Activated T-cell treated with anti-CD3 and anti-CD28 coated beads, Interleukin-2, amount 50 U/mL, for 72 hours (primary cell): Measurements from ENCODE around the gene RPL27A. TPM values are rescaled to one million over a fixed set of nuclear protein-coding genes. Genes with fewer than 3 reads are reported as not detected.

Source experiments
- ATAC-seq, 2 donors: fragments of 150-1000 bp; cut with Tn5 transposase; replicated peaks in 1 of 2; 2 replicates each; pipeline ENCODE4 v1.10.0; 2021; ENCODE audit warnings: moderate library complexity in 2 of 2, mild to moderate bottlenecking in 1 of 2
- DNase-seq, 2 donors: peaks; one replicate each; pipeline ENCODE4 v3.0.0; 2021 to 2022; ENCODE audit warnings: mixed read lengths in 1 of 2
- H3K27ac Mint-ChIP-seq: one replicate; pipeline ENCODE4 v1.8.0; 2022; ENCODE audit warnings: mild to moderate bottlenecking, moderate library complexity, mixed read lengths
- H3K27me3 Mint-ChIP-seq: one replicate; pipeline ENCODE4 v1.8.0; 2022; ENCODE audit warnings: low read depth, mixed read lengths
- H3K36me3 Mint-ChIP-seq, 2 donors: one replicate each; pipeline ENCODE4 v1.8.0; 2022; ENCODE audit warnings: mixed read lengths in 2 of 2, mild to moderate bottlenecking in 1 of 2; ENCODE audit not compliant: insufficient read depth in 2 of 2
- H3K4me1 Mint-ChIP-seq: one replicate; pipeline ENCODE4 v1.8.0; 2022; ENCODE audit warnings: low read depth, mixed read lengths
- H3K4me3 Mint-ChIP-seq, 2 donors: one replicate each; pipeline ENCODE4 v1.8.0; 2022; ENCODE audit warnings: mild to moderate bottlenecking in 2 of 2, mixed read lengths in 2 of 2, moderate library complexity in 2 of 2
- H3K9me3 Mint-ChIP-seq, 2 donors: one replicate each; pipeline ENCODE4 v1.8.0; 2022; ENCODE audit warnings: mixed read lengths in 2 of 2
- total RNA-seq, 2 donors: library from RNA; stranded (reverse); gene quantifications; one replicate each; pipeline ENCODE4 v1.2.3, GENCODE V29; 2022

Gene RPL27A
- total RNA-seq, 2 donors from 2014 or later = 1,081 to 1,146 TPM

DNA sequence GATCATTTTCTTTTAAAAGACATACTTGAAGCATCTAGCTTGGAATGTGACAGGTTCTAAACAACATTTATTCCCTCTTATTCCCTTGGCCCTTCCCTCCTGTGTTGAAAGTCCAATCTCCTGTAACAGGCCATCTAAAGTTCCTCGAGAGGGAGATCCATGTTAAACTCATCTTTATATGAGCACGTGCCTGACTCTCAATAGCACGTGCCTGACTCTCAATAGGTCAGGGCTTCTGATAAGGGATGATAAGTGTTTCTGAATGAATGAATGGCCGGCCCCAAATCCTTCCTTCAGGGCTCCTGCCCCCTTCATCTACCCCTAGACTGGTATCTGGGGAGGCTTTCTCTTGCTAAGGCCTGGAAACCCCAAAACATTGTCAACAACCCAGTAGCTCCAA, 27.2 kb downstream of the RPL27A start:
- H3K4me3 Mint-ChIP-seq = no peak overlapping the region
- peaks cover 9% of the 10 kb centered on the region for H3K27me3 Mint-ChIP-seq
- DNase-seq (no peak), ATAC-seq (no peak)
- no peaks in the 10 kb centered on the region for H3K4me1 Mint-ChIP-seq
- no peak overlapping the region for H3K27ac Mint-ChIP-seq
- no peaks in the 10 kb centered on the region for H3K36me3 Mint-ChIP-seq
- no peaks in the 10 kb centered on the region for H3K9me3 Mint-ChIP-seq

DNA sequence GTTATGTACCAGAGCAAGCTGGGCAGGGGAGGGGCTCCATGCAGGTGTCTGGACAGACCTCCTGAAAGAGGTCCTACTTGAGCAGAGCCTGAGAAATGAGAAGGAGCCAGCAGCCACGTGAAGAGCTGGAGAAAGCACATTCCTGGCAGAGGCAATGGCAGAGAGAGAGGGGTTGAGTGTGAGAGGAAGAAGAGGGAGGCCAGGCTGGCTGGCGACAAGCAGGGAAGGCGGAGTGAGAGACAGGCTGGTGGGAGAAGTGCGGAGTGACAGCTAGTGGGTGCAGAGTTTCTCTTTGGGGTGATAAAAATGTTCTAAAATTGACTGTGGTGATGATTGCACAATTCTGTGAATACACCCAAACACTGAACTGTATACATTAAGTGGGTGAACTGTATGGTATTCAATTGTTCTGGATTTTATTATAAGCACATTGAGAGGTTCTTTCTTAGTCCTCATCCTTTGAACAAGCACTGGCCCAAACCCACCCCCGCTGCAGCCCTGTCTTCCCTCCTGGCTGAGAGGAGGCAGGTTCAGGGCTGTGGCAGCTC, 29.4 kb downstream of the RPL27A start:
- DNase-seq = no peak
- Mint-ChIP-seq H3K4me1 (no peaks in the 10 kb centered on the region), H3K27me3 (no peaks in the 10 kb centered on the region), H3K36me3 (no peaks in the 10 kb centered on the region), H3K27ac (no peak overlapping the region), H3K4me3 (no peak overlapping the region), H3K9me3 (no peaks in the 10 kb centered on the region)
- ATAC-seq = no peak

DNA sequence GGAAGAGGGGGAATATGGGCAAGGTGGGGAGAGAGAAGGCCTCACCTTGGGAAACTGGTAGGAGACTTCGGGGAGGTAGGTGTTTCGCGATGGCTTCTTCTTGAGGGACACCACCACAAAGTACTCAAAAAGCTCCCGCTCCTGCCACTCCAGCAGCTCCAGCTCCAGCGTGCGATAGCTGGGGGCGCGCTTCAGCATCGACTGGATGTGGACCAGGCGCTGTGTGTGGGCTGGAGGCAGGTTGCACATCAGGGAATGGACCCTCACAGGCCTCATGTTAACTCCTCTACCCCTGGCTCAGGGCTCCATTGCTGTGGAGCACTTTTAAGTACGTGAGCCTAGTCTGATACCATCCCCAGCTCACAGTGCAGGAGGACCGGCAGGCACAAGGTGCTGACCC, 29.9 kb downstream of the RPL27A start:
- no peaks in the 10 kb centered on the region for H3K27me3 Mint-ChIP-seq
- H3K27ac Mint-ChIP-seq = no peak overlapping the region
- H3K9me3 Mint-ChIP-seq = no peaks in the 10 kb centered on the region
- no peak for ATAC-seq
- no peak overlapping the region for H3K4me3 Mint-ChIP-seq
- DNase-seq = no peak
- no peaks in the 10 kb centered on the region for H3K36me3 Mint-ChIP-seq
- H3K4me1 Mint-ChIP-seq = peaks cover 4% of the 10 kb centered on the region

DNA sequence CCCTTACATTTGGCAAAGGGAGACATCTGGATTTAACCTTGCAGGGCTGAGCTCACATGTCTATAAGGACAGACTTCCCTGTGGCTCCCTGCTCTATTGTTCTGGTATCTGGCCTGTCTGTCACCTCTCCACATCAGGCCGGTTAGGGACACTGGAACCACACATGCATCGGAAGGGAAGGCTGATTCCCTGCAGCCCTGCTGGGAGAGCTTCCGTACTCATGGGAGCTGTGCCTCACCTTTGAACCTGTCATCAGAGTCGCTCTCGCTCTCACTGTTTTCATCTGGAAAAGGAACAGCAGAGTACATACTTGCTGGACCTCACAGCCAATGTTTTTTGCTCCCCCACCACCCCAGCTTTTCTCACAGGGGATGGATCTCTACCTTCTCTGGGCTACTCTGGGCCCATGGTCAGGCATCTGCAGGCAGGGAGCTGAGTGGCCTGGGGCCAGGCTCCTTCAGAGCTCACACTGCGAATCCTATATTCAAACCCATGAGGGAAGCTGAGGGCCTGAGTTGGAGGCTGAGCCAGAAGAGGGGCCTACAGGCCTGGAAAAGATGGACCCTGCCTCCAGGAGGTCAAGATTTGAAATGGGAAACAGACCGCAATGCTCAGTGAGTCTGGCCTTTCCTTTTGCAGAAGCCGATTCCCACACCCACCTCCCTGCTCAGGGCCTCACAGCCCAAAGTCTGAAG, 31.3 kb downstream of the RPL27A start:
- Mint-ChIP-seq H3K36me3 (no peaks in the 10 kb centered on the region), H3K4me1 (peaks cover 7% of the 10 kb centered on the region), H3K9me3 (no peaks in the 10 kb centered on the region), H3K27ac (no peak overlapping the region), H3K27me3 (no peaks in the 10 kb centered on the region), H3K4me3 (no peak overlapping the region)
- DNase-seq (no peak), ATAC-seq (no peak)

DNA sequence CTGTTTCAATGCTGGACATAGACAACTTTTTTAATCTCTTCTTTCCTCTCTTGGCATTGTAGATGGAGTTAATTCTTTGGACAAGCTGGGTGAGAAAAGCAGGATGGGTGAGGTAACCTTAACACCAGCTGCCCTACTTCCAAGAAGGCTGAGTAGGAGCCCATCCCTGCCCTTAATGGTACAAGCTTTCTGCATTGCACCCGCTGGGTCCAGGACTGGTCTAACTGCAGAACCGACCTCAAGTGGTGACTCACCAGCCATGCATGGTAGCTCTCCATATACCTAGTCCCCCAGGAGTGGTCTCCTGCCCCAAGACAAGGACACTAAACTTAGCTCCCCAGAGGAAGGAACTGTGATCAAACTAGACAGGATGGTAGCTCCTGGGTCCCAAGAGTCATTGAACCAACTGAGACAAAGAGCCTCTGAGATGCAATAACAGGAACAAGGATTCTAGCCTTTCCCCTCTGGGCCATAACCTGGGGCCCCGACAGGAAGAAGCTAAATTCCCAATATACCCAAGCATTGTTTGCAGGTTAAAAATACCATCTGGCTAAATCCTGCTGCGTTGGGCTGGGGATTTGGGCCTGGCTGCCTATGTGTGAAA, 32.1 kb downstream of the RPL27A start:
- DNase-seq (no peak), ATAC-seq (no peak)
- Mint-ChIP-seq H3K4me1 (peaks cover 7% of the 10 kb centered on the region), H3K27me3 (no peaks in the 10 kb centered on the region), H3K36me3 (no peaks in the 10 kb centered on the region), H3K4me3 (no peak overlapping the region), H3K27ac (no peak overlapping the region), H3K9me3 (no peaks in the 10 kb centered on the region)

DNA sequence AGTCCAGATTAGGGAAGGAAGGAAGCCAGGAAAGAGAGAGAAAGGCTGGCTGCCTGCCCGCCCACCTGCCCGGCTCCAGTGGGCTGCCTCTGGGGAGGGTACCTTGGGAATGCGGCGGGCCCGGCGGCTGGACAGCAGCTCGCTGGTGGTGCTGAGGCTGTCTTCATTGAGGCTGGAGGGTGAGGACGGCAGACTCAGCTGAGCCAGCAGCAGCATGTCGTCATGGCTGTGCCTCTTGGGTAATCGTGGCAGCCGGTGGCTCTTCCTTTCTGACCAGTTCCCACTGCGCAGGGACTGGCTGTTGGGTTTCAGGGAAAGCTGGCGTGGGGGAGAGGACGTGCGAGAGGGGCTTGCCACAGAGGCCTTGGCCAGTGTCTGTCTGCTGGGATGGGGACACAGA, 32.9 kb downstream of the RPL27A start:
- peaks cover 7% of the 10 kb centered on the region for H3K4me1 Mint-ChIP-seq
- ATAC-seq (no peak), DNase-seq (no peak)
- no peak overlapping the region for H3K27ac Mint-ChIP-seq
- no peaks in the 10 kb centered on the region for H3K9me3 Mint-ChIP-seq
- H3K4me3 Mint-ChIP-seq = no peak overlapping the region
- H3K36me3 Mint-ChIP-seq = no peaks in the 10 kb centered on the region
- H3K27me3 Mint-ChIP-seq = no peaks in the 10 kb centered on the region

DNA sequence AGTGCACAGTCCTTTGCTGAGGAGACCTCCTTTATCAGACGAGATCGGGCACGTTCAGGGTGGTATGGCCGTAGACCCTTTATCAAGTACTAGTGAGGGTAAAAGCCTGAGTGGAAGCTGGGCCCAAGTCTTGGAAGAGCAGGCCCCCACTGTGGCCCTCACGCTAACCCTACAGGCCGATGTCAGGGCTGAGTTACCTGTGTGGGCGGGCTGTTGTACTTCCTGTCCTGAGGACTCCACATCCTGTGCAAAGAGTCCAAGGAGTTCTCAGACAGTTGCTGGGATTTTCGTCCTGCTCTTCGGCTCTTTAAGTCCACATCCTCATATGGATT, 34.9 kb downstream of the RPL27A start:
- DNase-seq = no peak
- Mint-ChIP-seq H3K27ac (no peak overlapping the region), H3K27me3 (no peaks in the 10 kb centered on the region), H3K4me3 (no peak overlapping the region), H3K36me3 (no peaks in the 10 kb centered on the region), H3K4me1 (peaks cover 7% of the 10 kb centered on the region), H3K9me3 (no peaks in the 10 kb centered on the region)
- no peak for ATAC-seq

DNA sequence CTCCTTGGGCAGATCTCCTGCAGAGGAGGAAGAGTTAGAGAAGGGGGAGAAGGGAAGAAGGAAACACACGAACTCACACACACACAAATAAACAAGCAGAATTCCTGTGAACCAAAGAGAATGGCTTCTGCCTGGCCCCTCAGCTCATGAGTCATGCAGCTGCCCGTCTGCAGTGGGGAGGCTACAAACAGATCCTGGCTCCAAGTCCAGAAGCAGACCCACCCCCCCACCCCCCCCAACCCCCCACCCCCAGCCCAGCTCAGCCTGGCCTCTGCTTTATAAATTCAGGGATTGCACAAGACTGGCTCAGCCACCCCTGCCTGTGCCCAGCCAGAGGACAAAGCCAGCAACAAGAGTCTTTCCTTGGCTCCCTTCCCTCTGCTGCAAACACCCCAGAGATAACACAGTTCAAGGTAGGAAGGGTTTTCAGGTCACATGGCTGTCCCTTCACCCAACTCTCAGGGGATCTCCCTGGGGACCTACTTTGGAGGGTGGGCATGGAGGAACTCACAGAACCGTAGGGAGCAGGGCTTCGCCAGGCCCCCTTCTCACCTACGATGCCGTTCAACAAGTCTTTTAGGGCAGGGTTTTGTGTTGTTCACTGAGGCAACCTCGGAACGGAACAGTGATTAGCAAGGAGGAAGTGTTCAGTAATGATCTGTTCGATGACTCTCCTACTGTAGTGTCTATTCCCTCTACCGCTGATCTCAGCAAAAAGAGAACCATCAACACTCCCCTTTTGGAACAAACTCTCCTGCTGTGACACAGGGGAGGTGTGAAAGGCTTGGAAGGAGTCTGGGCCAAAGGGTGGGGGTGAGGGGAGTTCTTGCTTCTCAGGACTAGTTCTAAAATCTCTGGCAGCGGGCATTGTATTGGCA, 35.5 kb downstream of the RPL27A start:
- DNase-seq (no peak), ATAC-seq (no peak)
- no peaks in the 10 kb centered on the region for H3K9me3 Mint-ChIP-seq
- no peak overlapping the region for H3K4me3 Mint-ChIP-seq
- peaks cover 7% of the 10 kb centered on the region for H3K4me1 Mint-ChIP-seq
- no peaks in the 10 kb centered on the region for H3K27me3 Mint-ChIP-seq
- no peaks in the 10 kb centered on the region for H3K36me3 Mint-ChIP-seq
- no peak overlapping the region for H3K27ac Mint-ChIP-seq

DNA sequence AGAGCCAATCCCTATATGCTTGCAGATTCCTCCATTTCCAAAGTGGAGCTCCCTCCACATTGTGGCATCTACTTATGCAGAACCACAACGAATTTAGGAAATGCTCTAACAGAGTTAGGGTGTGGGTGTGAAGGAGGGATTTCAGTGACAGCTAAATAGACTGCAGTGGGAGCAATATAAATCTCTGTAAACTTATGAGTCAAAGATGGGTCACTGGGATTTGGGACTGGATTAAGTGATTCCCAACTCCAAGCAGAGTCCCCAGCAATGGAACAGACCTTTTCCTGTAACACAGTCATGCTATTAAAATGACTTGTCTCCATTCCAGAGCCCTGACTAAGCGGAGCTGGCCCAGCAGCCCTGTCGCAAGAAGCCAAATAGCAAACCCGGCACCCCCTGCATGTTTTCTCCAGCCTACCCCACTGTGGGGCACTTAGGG, 36.6 kb downstream of the RPL27A start:
- DNase-seq = no peak
- Mint-ChIP-seq H3K27me3 (no peaks in the 10 kb centered on the region), H3K9me3 (no peaks in the 10 kb centered on the region), H3K36me3 (no peaks in the 10 kb centered on the region), H3K4me3 (no peak overlapping the region), H3K27ac (no peak overlapping the region), H3K4me1 (peaks cover 7% of the 10 kb centered on the region)
- ATAC-seq = no peak

DNA sequence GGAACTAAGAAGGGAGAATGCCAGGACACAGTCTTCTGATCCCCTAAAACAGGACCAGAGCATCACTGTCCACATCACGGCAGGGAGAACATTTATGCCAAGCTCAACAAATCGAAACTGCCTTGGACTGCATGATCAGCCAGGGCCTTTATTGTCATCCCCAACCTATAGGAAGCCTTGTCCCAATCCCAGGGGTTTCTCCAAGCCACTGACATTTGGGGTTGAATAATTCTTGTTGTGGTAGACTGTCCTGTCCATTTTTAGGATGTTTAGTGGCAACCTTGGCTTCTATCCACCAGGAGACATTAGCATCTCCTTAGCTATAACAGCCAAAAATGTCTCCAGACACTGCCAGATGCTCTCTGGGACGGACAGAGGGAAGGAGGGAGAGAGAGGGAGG, 37.1 kb downstream of the RPL27A start:
- no peak for ATAC-seq
- Mint-ChIP-seq H3K4me3 (no peak overlapping the region), H3K9me3 (no peaks in the 10 kb centered on the region), H3K36me3 (no peaks in the 10 kb centered on the region), H3K27ac (no peak overlapping the region), H3K4me1 (peaks cover 7% of the 10 kb centered on the region), H3K27me3 (no peaks in the 10 kb centered on the region)
- DNase-seq = no peak

DNA sequence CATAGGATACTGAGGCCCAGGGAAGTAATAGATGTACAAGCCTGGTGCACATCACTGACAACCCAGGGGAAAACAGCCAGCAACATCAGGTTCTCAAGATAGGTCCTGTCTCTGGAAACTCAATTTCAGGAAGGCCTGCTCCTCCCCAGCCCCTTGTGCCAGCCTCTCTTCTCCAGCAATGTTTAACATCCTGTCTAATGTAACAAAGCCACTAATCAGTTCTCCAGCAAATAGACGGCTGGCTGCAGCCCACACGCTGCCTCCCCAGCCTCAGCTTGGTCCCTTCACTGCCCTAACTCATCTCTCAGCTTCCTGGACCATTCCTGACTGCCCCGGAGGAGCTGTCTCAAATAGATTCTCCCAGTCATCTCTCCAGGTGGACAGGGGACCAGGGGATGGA, 37.8 kb downstream of the RPL27A start:
- ATAC-seq = no peak
- peaks cover 7% of the 10 kb centered on the region for H3K4me1 Mint-ChIP-seq
- no peaks in the 10 kb centered on the region for H3K27me3 Mint-ChIP-seq
- no peak for DNase-seq
- H3K4me3 Mint-ChIP-seq = no peak overlapping the region
- no peaks in the 10 kb centered on the region for H3K9me3 Mint-ChIP-seq
- H3K36me3 Mint-ChIP-seq = no peaks in the 10 kb centered on the region
- no peak overlapping the region for H3K27ac Mint-ChIP-seq

DNA sequence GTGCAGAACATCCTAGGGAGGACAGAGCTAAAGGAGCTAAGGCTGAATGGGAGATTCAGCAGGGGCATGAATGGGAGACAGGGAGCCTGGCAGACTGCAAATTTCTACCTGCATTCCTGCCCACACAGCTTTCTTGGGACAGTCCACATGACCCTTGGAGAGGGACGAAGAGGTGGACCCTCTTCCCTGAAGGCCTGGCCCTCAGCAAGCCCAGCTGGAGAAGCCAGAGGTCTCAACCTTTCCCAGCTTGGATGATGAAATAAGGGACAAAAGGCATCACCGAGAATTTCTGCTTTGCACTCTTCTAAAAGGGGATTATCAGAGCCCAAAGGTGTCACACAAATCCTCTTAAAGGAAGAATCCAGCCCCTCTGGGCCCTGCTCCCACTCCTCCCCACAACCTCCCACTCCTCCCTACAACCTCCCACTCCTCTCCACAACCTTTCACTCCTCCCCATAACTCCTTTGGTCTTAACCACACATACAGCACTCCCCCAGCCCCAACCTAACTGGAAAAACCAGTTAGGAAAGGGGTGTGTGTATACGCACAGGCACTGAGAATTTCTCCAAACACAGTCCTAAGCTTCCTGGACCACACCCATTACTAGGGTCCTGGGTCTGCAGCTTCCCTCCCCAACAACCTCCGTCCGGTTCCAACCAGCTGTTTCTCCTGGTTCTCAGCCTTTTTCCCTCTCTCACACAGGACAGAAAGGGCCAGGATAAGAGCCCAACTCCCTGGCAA, 38.4 kb downstream of the RPL27A start:
- no peak overlapping the region for H3K4me3 Mint-ChIP-seq
- H3K27me3 Mint-ChIP-seq = no peaks in the 10 kb centered on the region
- no peak for ATAC-seq
- no peaks in the 10 kb centered on the region for H3K9me3 Mint-ChIP-seq
- no peak for DNase-seq
- no peaks in the 10 kb centered on the region for H3K36me3 Mint-ChIP-seq
- peaks cover 7% of the 10 kb centered on the region for H3K4me1 Mint-ChIP-seq
- no peak overlapping the region for H3K27ac Mint-ChIP-seq
